T-cell (primary cell): ENCODE results near the gene C2. TPM values are rescaled to one million over a fixed set of nuclear protein-coding genes. Genes with fewer than 3 reads are reported as not detected.

Source experiments
- ATAC-seq, 4 experiments: fragments of 200-7000 bp in 3 of 4; fragments of 150-1000 bp in 1 of 4; cut with Tn5 transposase; replicated peaks in 1 of 4; 1 replicate in 3 of 4; 2 replicates in 1 of 4; pipeline ENCODE4 v1.10.0; 2021; ENCODE audit warnings: moderate library complexity in 3 of 4, mild to moderate bottlenecking in 2 of 4, moderate number of reproducible peaks in 1 of 4
- CTCF ChIA-PET, 2 donors: fragments of 300-600 bp; sonication (Branson Sonifier 250); formaldehyde crosslinking; loops; one replicate each; lab custom pipeline; 2022; ENCODE audit warnings: antibody characterized with exemption in 2 of 2; lab: Charles Lee
- POLR2A ChIA-PET, 2 donors: fragments of 300-600 bp; sonication (Branson Sonifier 250); formaldehyde crosslinking; loops; one replicate each; lab custom pipeline; 2022; ENCODE audit warnings: antibody characterized with exemption in 2 of 2; lab: Charles Lee
- DNase-seq, 35 experiments: peaks; one replicate each; pipeline versions ENCODE4 v3.0.0 to v3.0.0-alpha.2; 2013 to 2023
- H3K27ac ChIP-seq: one replicate; pipeline ENCODE4 v1.5.1; 2013; ENCODE audit warnings: low read length
- H3K27me3 ChIP-seq, 2 experiments: replicated peaks in 1 of 2; 1 replicate in 1 of 2; 2 replicates in 1 of 2; pipeline versions ENCODE4 v1.6.1 to v1.7.0; 2013; ENCODE audit warnings: low read length in 1 of 2, mixed read lengths in 1 of 2; ENCODE audit not compliant: control insufficient read depth in 2 of 2, insufficient read depth in 2 of 2; ENCODE audit errors: extremely low read depth in 1 of 2
- H3K36me3 ChIP-seq, 2 donors: 1 replicate in 1 of 2; 2 replicates in 1 of 2; pipeline versions ENCODE4 v1.6.1 to v1.7.0; 2013; ENCODE audit warnings: low read length in 1 of 2; ENCODE audit not compliant: control insufficient read depth in 2 of 2, insufficient read depth in 1 of 2; ENCODE audit errors: extremely low read depth in 1 of 2
- H3K4me1 ChIP-seq, 2 experiments: 1 replicate in 1 of 2; 2 replicates in 1 of 2; pipeline versions ENCODE4 v1.6.1 to v1.7.0; 2013; ENCODE audit warnings: low read length in 2 of 2, mixed read lengths in 1 of 2; ENCODE audit not compliant: insufficient read depth in 2 of 2, control insufficient read depth in 1 of 2; ENCODE audit errors: extremely low read depth in 1 of 2
- H3K4me3 ChIP-seq, 2 donors: 1 replicate in 1 of 2; 2 replicates in 1 of 2; pipeline versions ENCODE4 v1.5.1 to v1.7.0; 2013; ENCODE audit warnings: mild to moderate bottlenecking in 2 of 2, low read length in 1 of 2, moderate library complexity in 1 of 2; ENCODE audit not compliant: control insufficient read depth in 1 of 2; ENCODE audit errors: extremely low read depth in 1 of 2
- H3K9me3 ChIP-seq: 2 replicates; pipeline ENCODE4 v1.7.0; 2013
- H3K27ac Mint-ChIP-seq, 2 donors: one replicate each; pipeline ENCODE4 v1.8.0; 2020 to 2021; ENCODE audit warnings: mild to moderate bottlenecking in 2 of 2, mixed read lengths in 2 of 2
- H3K27me3 Mint-ChIP-seq, 2 donors: one replicate each; pipeline ENCODE4 v1.8.0; 2021 to 2022; ENCODE audit warnings: mixed read lengths in 2 of 2
- H3K36me3 Mint-ChIP-seq: one replicate; pipeline ENCODE4 v1.8.0; 2021; ENCODE audit warnings: mixed read lengths
- H3K4me1 Mint-ChIP-seq, 3 donors: one replicate each; pipeline ENCODE4 v1.8.0; 2020 to 2022; ENCODE audit warnings: mixed read lengths in 3 of 3, mild to moderate bottlenecking in 1 of 3
- H3K4me3 Mint-ChIP-seq, 3 donors: one replicate each; pipeline ENCODE4 v1.8.0; 2020 to 2022; ENCODE audit warnings: mild to moderate bottlenecking in 3 of 3, mixed read lengths in 3 of 3, moderate library complexity in 3 of 3
- H3K9me3 Mint-ChIP-seq, 3 donors: one replicate each; pipeline ENCODE4 v1.8.0; 2020 to 2022; ENCODE audit warnings: mixed read lengths in 3 of 3
- WGBS: methylation state at CpG from one replicate; pipeline ENCODE4 v1.1.5; 2013; ENCODE audit warnings: missing lambda C conversion rate; ENCODE audit not compliant: insufficient coverage; 5-methylcytosine and 5-hydroxymethylcytosine counted together
- total RNA-seq, 35 experiments: library from RNA in 6 of 35; stranded (reverse) in 6 of 35; fragments of 120-200 nt in 1 of 35; gene quantifications; one replicate each; pipeline versions ENCODE4 v1.2.1 to v1.2.4 and lab custom pipeline; 2013 to 2026

C2 gene
- total RNA-seq, 5 donors from 2014 or later (not counting 1 experiment from before 2014, with no cell fraction given), result 1.3 to 5.1 (median 3.7) TPM

DNA sequence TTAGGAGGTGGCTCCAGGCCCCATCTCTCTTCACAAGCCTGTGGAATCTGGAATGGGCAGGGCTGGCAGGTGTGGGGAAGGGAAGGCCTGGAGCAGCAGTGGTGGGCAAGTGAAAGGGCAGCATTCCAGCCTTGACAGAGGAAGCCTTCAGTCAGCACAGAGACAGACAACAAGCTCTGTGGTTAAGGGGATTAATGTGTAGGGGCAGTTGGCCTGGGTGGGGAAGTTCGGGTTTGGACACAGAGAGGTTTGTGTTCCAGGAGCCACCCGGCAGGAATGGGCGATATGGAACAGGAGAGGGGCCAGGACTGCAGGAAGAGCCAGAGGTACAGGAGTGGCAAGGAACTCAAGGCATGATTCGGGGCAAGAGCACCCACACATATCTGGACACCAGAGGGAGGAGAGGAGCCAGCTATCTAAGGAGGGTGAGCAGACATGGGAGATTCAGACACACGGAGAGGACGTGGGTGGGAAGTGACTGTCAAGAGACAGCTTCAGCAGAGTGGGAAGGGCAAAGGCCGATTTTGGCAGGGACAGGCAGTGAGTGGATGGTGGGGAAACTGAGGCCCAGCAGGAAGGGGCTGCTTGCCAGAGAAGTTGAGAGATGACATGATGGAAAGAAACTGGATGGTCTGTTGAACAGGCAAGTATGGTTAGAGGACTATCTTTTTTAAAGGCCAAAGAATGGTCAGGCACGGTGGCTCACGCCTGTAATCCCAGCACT lies 46.2 kb upstream of the C2 start:
- H3K4me1 Mint-ChIP-seq, result peaks cover 0 to 5% (median 0%) of the 10 kb centered on the region in 3 donors
- Histone ChIP-seq H3K36me3 (peaks cover 23 to 60% of the 10 kb centered on the region in 2 donors), H3K4me3 (no peak overlapping the region), H3K27ac (no peak overlapping the region), H3K4me1 (no peaks in the 10 kb centered on the region), H3K27me3 (peaks cover 0 to 3% of the 10 kb centered on the region in 2 experiments), H3K9me3 (no peaks in the 10 kb centered on the region)
- H3K27ac Mint-ChIP-seq, result no peak overlapping the region
- H3K9me3 Mint-ChIP-seq, result no peaks in the 10 kb centered on the region
- no peak for ATAC-seq
- H3K36me3 Mint-ChIP-seq, result peaks cover 41% of the 10 kb centered on the region
- DNase-seq, result no peak
- H3K4me3 Mint-ChIP-seq, result no peak overlapping the region
- no peaks in the 10 kb centered on the region for H3K27me3 Mint-ChIP-seq
- CTCF ChIA-PET, result interaction anchor here in 1 of 2 donors (0.7 kb wide), 1 partner anchor 70 kb away, joined by 6 read pairs; no protein-coding TSS in a partner anchor
- WGBS, result 91% methylated on average over 8 of the region's 9 CpGs
- POLR2A ChIA-PET, result no interaction called here

DNA sequence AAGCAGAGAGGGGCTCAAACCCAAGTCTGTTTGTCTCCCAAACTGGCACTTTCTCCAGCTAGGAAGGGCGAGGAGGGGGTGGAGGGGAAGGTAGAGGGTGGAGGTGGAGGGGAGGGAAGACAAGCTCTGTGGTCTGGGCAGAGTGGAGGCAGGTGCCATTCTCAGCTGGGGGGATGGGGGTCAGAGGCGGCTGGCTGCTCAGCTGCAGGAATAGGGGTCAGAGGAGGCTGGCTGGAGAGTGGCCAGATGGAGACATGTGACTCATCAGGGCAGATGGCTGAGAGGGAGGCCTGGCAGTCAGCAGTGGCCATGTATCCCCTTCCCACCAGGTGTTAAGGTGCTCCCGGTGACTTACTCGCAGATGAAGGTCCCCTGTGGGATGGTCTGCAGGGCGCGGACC lies 45.2 kb upstream of the C2 start:
- no peaks in the 10 kb centered on the region for H3K9me3 Mint-ChIP-seq
- Histone ChIP-seq H3K36me3 (peaks cover 28 to 71% of the 10 kb centered on the region in 2 donors), H3K27me3 (peaks cover 0 to 3% of the 10 kb centered on the region in 2 experiments), H3K9me3 (no peaks in the 10 kb centered on the region), H3K4me1 (no peaks in the 10 kb centered on the region), H3K4me3 (no peak overlapping the region), H3K27ac (no peak overlapping the region)
- WGBS, result 94% methylated on average over 4 of the region's 6 CpGs
- H3K36me3 Mint-ChIP-seq, result peaks cover 49% of the 10 kb centered on the region
- no peaks in the 10 kb centered on the region for H3K27me3 Mint-ChIP-seq
- no peak overlapping the region for H3K27ac Mint-ChIP-seq
- no peak for ATAC-seq
- ChIA-PET POLR2A (no interaction called here), CTCF (no interaction called here)
- no peak for DNase-seq
- no peak overlapping the region for H3K4me3 Mint-ChIP-seq
- peaks cover 0 to 5% (median 0%) of the 10 kb centered on the region in 3 donors for H3K4me1 Mint-ChIP-seq

DNA sequence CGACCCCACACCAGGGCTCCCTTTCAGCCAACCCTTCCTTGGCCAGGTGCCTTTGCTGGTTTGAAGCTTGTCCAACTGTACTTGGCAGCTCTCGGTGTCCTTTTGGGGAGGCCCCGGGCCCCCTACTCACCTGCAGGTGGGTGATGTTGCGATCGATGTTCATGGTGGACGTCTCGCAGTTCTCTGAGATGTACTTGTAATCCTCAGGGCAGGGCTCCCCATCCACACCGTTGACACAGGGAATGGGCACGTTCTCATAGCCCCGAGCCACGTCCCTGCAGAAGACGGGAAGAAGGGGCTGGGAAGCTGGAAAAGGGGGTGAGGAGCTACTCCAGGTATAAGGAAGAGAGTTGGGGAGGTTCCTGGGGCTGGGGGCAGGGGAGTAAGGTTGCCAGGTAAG lies 43.8 kb upstream of the C2 start:
- no peak for ATAC-seq
- CTCF ChIA-PET, result no interaction called here
- Mint-ChIP-seq H3K9me3 (no peaks in the 10 kb centered on the region), H3K27me3 (no peaks in the 10 kb centered on the region), H3K27ac (no peak overlapping the region), H3K4me3 (no peak overlapping the region), H3K4me1 (peaks cover 0 to 5% (median 0%) of the 10 kb centered on the region in 3 donors), H3K36me3 (peaks cover 51% of the 10 kb centered on the region)
- no peak overlapping the region for H3K4me3 ChIP-seq
- H3K4me1 ChIP-seq, result no peaks in the 10 kb centered on the region
- POLR2A ChIA-PET, result interaction anchor here in 1 of 2 donors (0.7 kb wide), 1 partner anchor 19 kb away, joined by 3 read pairs; no protein-coding TSS in a partner anchor
- no peak overlapping the region for H3K27ac ChIP-seq
- no peak for DNase-seq
- WGBS, result 93% methylated on average over 10 of the region's 12 CpGs
- no peaks in the 10 kb centered on the region for H3K27me3 ChIP-seq
- peaks cover 37 to 84% of the 10 kb centered on the region in 2 donors for H3K36me3 ChIP-seq
- no peaks in the 10 kb centered on the region for H3K9me3 ChIP-seq

DNA sequence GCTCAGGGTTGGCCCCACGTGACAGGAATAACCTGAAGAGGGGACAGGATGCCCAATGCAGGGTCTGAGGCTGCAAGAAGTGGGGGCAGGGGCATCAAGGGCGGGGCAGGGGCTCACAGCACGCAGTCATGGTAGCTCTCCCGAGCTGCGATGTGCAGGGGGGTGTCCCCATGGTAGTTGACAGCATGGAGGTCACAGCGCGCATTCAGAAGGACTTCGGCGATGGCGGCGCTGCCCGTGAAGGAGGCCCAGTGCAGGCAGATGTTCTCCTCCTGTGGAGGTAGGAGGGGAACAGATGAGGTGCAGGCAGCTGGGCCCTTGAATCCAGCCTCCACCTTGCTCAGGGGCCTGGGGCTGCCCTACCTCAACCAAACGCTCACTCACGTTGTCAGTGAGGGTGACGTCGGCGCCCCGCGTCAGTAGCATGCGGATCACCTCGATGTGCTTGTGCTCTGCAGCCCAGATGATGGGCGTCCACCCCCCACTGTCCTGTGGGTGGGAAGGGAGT lies 42.9 kb upstream of the C2 start:
- ChIA-PET POLR2A (no interaction called here), CTCF (no interaction called here)
- Histone ChIP-seq H3K27me3 (no peaks in the 10 kb centered on the region), H3K9me3 (no peaks in the 10 kb centered on the region), H3K4me3 (no peak overlapping the region), H3K4me1 (no peaks in the 10 kb centered on the region), H3K27ac (no peak overlapping the region), H3K36me3 (peaks cover 37 to 92% of the 10 kb centered on the region in 2 donors)
- WGBS, result 97% methylated on average over 12 of the region's 22 CpGs
- ATAC-seq, result no peak
- no peaks in the 10 kb centered on the region for H3K9me3 Mint-ChIP-seq
- H3K4me1 Mint-ChIP-seq, result peaks cover 0 to 5% (median 0%) of the 10 kb centered on the region in 3 donors
- no peak overlapping the region for H3K4me3 Mint-ChIP-seq
- H3K27ac Mint-ChIP-seq, result no peak overlapping the region
- peaks cover 52% of the 10 kb centered on the region for H3K36me3 Mint-ChIP-seq
- DNase-seq, result no peak
- H3K27me3 Mint-ChIP-seq, result no peaks in the 10 kb centered on the region

DNA sequence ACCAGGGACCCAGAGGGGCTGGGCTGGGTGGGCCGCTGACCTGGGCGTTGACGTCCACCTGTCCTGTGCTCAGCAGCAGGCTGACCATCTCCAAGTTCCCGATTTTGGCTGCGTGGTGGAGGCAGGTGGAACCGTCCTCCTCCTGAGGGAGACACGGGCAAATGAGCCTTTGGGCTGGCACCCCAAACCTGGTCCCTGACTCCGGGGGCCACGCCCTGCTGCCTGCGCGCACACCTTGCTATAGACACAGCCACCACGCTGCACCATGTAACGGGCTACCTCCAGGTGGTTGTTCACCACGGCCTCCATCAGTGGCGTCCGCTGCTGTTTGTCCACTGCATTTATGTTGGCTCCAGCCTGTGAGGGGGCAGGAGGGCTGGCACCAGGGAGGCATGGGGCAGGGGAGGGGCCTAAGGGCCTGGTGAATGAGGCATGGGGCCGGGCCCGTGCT lies 41.0 kb upstream of the C2 start:
- ATAC-seq (no peak), DNase-seq (no peak)
- H3K4me1 Mint-ChIP-seq, result peaks cover 0 to under 1% (median 0%) of the 10 kb centered on the region in 3 donors
- CTCF ChIA-PET, result no interaction called here
- no peak overlapping the region for H3K27ac Mint-ChIP-seq
- POLR2A ChIA-PET, result no interaction called here
- Histone ChIP-seq H3K36me3 (peaks cover 30 to 80% of the 10 kb centered on the region in 2 donors), H3K27me3 (no peaks in the 10 kb centered on the region), H3K9me3 (no peaks in the 10 kb centered on the region), H3K27ac (no peak overlapping the region), H3K4me3 (no peak overlapping the region), H3K4me1 (no peaks in the 10 kb centered on the region)
- H3K27me3 Mint-ChIP-seq, result no peaks in the 10 kb centered on the region
- no peak overlapping the region for H3K4me3 Mint-ChIP-seq
- peaks cover 51% of the 10 kb centered on the region for H3K36me3 Mint-ChIP-seq
- WGBS, result 97% methylated on average over 18 of the region's 18 CpGs
- H3K9me3 Mint-ChIP-seq, result no peaks in the 10 kb centered on the region

DNA sequence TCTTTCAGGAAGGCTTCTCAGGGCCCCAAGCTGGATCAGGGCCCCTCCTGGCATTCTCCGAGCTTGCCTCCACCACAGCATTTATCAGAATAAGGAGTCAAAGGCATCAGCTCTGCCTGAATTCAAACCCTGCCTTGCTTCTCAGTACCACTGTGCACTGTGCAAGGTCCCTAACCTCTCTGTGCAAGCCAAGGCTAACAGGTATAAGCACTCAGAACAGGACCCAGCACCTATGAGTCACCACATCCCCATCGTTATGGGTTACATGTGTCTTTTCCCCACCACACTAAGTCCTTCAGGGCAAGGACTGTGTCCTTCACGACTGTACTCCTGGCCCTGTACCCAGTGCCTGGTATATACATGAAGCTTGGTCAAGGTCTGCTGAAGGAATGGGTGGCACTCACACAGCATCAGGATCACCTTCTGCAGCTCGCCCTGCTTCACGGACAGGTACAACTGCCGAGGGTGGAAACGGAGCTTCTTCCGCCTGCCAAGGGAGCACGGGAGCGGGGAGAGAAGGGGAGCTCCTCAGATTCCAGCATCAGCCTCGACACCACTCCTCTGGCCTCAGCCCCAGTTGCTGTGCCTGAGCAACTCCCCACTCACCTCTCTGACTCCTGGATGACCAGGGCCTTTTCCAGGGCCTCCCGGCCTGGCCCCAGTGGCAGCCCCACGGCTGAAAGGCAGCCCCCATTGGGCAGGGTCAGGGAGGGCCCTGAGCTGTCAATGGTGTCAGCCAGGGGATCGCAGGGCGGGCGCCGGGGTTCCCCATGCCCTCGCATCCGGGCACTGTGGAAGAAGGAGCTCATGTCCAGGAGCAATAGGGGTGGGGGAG lies 40.1 kb upstream of the C2 start:
- WGBS, result 97% methylated on average over 11 of the region's 19 CpGs
- H3K4me1 ChIP-seq, result no peaks in the 10 kb centered on the region
- no peak overlapping the region for H3K27ac ChIP-seq
- H3K9me3 Mint-ChIP-seq, result no peaks in the 10 kb centered on the region
- H3K4me1 Mint-ChIP-seq, result no peaks in the 10 kb centered on the region
- H3K4me3 Mint-ChIP-seq, result no peak overlapping the region
- no peaks in the 10 kb centered on the region for H3K9me3 ChIP-seq
- H3K36me3 Mint-ChIP-seq, result peaks cover 52% of the 10 kb centered on the region
- DNase-seq, result no peak
- no peak overlapping the region for H3K27ac Mint-ChIP-seq
- ChIA-PET CTCF (interaction anchor here in 1 of 2 donors (1.1 kb wide), 1 partner anchor 10 kb away, joined by 6 read pairs; the partner anchor contains the start of gene EHMT2), POLR2A (no interaction called here)
- H3K4me3 ChIP-seq, result no peak overlapping the region
- peaks cover 31 to 79% of the 10 kb centered on the region in 2 donors for H3K36me3 ChIP-seq
- no peaks in the 10 kb centered on the region for H3K27me3 Mint-ChIP-seq
- ATAC-seq, result no peak
- H3K27me3 ChIP-seq, result no peaks in the 10 kb centered on the region
